ENCODE measurements around the gene S100Z. TPM values are rescaled to one million over a fixed set of nuclear protein-coding genes. Genes with fewer than 3 reads are reported as not detected.

S100Z gene
- total RNA-seq, 3 donors from 2014 or later (not counting 1 experiment from before 2014, with no cell fraction given) = 0.60 to 3.3 (median 0.91) TPM

DNA sequence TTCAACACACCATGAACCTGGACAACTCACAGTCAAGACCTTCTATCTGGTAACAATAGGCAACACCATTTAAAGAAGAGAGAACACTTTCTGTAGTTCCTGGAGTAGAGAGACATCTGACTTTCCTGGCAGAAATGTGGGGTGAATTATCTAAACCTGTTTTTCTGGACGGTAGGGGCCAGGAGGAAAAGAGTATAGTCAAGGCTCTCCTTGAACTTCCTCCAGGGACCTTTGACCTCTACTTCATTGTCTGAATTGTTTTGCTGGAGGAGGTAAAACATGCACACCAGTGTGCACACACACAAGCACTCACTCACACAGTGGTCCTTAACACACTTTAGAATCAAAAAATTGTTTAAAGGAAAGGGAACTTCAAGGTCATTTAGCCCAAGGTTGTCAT, 13.2 kb downstream of the S100Z start:
- Histone ChIP-seq H3K4me3 (ENCODE audit: low read length) (no peak overlapping the region), H3K9me3 (ENCODE audit: control insufficient read depth, insufficient read depth, low read length) (no peaks in the 10 kb centered on the region), H3K4me1 (ENCODE audit: control insufficient read depth, insufficient read depth, low read length) (no peaks in the 10 kb centered on the region), H3K36me3 (ENCODE audit: control insufficient read depth, insufficient read depth, low read length) (no peaks in the 10 kb centered on the region), H3K27me3 (ENCODE audit: control insufficient read depth, insufficient read depth, low read length) (no peaks in the 10 kb centered on the region), H3K27ac (ENCODE audit: low read length) (no peak overlapping the region)
- H3K27me3 Mint-ChIP-seq (ENCODE audit: low read depth in 2 of 2) = no peaks in the 10 kb centered on the region
- no peaks in the 10 kb centered on the region for H3K4me1 Mint-ChIP-seq
- ATAC-seq (no peak), DNase-seq (no peak)
- no peak overlapping the region for H3K4me3 Mint-ChIP-seq
- no peaks in the 10 kb centered on the region for H3K36me3 Mint-ChIP-seq
- WGBS (ENCODE audit: insufficient coverage) = 71% methylated on average over 1 of the region's 1 CpG
- intact Hi-C loops (cut with micrococcal nuclease) = loop anchor here (10.0 kb wide), 1 partner anchor 1402 kb away; no protein-coding TSS in a partner anchor
- H3K9me3 Mint-ChIP-seq = no peaks in the 10 kb centered on the region
- no peak for TF ChIP-seq CTCF (IDR thresholded peaks at IDR 0.05)
- H3K27ac Mint-ChIP-seq = no peak overlapping the region

DNA sequence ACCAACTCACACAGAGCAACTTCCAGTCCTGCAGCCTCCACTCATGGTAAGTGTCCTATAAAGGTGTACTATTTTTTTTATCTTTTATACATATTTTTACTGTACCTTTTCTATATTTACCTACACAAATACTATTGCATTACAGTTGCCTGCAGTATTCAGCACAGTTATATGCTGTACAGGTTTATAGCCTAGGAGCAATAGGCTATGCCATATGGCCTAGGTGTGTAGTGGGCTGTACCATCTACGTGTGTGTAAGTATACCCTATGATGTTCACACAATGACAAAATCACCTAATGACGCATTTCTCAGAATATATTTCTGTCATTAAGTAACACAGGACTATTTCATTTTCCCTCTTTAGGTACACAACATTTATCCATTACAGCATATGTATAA, 16.7 kb downstream of the S100Z start:
- H3K27me3 ChIP-seq (ENCODE audit: control insufficient read depth, insufficient read depth, low read length) = no peaks in the 10 kb centered on the region
- Mint-ChIP-seq H3K36me3 (no peaks in the 10 kb centered on the region), H3K9me3 (no peaks in the 10 kb centered on the region), H3K27me3 (ENCODE audit: low read depth in 2 of 2) (no peaks in the 10 kb centered on the region), H3K27ac (no peak overlapping the region), H3K4me1 (no peaks in the 10 kb centered on the region), H3K4me3 (no peak overlapping the region)
- no peak for ATAC-seq
- no peaks in the 10 kb centered on the region for H3K36me3 ChIP-seq (ENCODE audit: control insufficient read depth, insufficient read depth, low read length)
- H3K4me1 ChIP-seq (ENCODE audit: control insufficient read depth, insufficient read depth, low read length) = no peaks in the 10 kb centered on the region
- no peak overlapping the region for H3K4me3 ChIP-seq (ENCODE audit: low read length)
- 100% methylated on average over 1 of the region's 2 CpGs for WGBS (ENCODE audit: insufficient coverage)
- no peaks in the 10 kb centered on the region for H3K9me3 ChIP-seq (ENCODE audit: control insufficient read depth, insufficient read depth, low read length)
- intact Hi-C loops (cut with micrococcal nuclease) = loop anchor here (10.0 kb wide), 1 partner anchor 1398 kb away; no protein-coding TSS in a partner anchor
- H3K27ac ChIP-seq (ENCODE audit: low read length) = no peak overlapping the region
- DNase-seq = no peak
- TF ChIP-seq CTCF (IDR thresholded peaks at IDR 0.05) = no peak

DNA sequence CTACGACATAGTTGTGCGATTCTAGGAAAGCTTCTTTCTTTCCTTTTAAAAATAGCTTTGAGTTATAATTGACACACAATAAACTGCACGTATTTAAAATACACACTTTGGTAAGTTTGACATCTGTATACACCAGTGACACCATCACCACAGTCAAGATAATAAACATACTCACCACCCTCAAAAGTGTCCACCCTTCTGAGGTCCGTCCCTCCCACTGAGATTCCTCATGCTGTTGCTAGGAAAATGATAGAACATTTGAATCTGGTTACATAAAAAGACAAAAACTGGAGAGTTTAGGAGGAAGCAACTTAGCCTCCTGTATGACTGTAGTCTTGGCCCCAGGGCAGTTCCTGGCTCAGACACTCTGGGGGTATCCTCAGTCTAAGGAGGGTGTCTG, 17.2 kb downstream of the S100Z start:
- ATAC-seq (no peak), DNase-seq (no peak)
- H3K4me1 Mint-ChIP-seq = no peaks in the 10 kb centered on the region
- Histone ChIP-seq H3K9me3 (ENCODE audit: control insufficient read depth, insufficient read depth, low read length) (no peaks in the 10 kb centered on the region), H3K4me3 (ENCODE audit: low read length) (no peak overlapping the region), H3K27me3 (ENCODE audit: control insufficient read depth, insufficient read depth, low read length) (no peaks in the 10 kb centered on the region), H3K4me1 (ENCODE audit: control insufficient read depth, insufficient read depth, low read length) (no peaks in the 10 kb centered on the region), H3K36me3 (ENCODE audit: control insufficient read depth, insufficient read depth, low read length) (no peaks in the 10 kb centered on the region), H3K27ac (ENCODE audit: low read length) (no peak overlapping the region)
- H3K36me3 Mint-ChIP-seq = no peaks in the 10 kb centered on the region
- H3K27me3 Mint-ChIP-seq (ENCODE audit: low read depth in 2 of 2) = no peaks in the 10 kb centered on the region
- H3K9me3 Mint-ChIP-seq = no peaks in the 10 kb centered on the region
- H3K27ac Mint-ChIP-seq = no peak overlapping the region
- 90% methylated on average over 4 of the region's 4 CpGs for WGBS (ENCODE audit: insufficient coverage)
- no peak overlapping the region for H3K4me3 Mint-ChIP-seq
- TF ChIP-seq CTCF (IDR thresholded peaks at IDR 0.05) = no peak
- intact Hi-C loops (cut with micrococcal nuclease) = loop anchor here (10.0 kb wide), 1 partner anchor 1398 kb away; no protein-coding TSS in a partner anchor

All from natural killer cell (primary cell).